ENCODE results near the gene VPS54.
A peak's percentile ranks its signal among the peaks of the same experiment; 100 is the strongest.
"Not testable (repeated sequence)": the region's sequence is repeated elsewhere in the genome, so short reads cannot be mapped to it uniquely, and the experiment has no call there.

Gene VPS54

GRCh38 chr2:64021578-64021977 lies 2.4 kb upstream of the VPS54 start:
- no peak for DNase-seq

- DNase-seq: no peak
Measured at GRCh38 chr2:64019975-64020528, 824 bp upstream of the VPS54 start.

- DNase-seq: no peak
Measured at GRCh38 chr2:64018701-64019082, 536 bp downstream of the VPS54 start.

GRCh38 chr2:64017811-64018700 lies 1.2 kb downstream of the VPS54 start:
- DNase-seq: no peak

- no peak for DNase-seq
Measured at GRCh38 chr2:64015898-64016297, 3.3 kb downstream of the VPS54 start.

GRCh38 chr2:64015391-64015790 lies 3.8 kb downstream of the VPS54 start:
- DNase-seq: no peak

- DNase-seq: no peak
Measured at GRCh38 chr2:64014628-64015027, 4.6 kb downstream of the VPS54 start.

GRCh38 chr2:64013053-64013452 lies 6.2 kb downstream of the VPS54 start:
- DNase-seq: no peak

GRCh38 chr2:64012115-64012514 lies 7.1 kb downstream of the VPS54 start:
- no peak for DNase-seq

GRCh38 chr2:64008434-64009009 lies 10.7 kb downstream of the VPS54 start:
- no peak for DNase-seq

- DNase-seq: no peak
Measured at GRCh38 chr2:64007924-64008323, 11.3 kb downstream of the VPS54 start.

- DNase-seq: no peak
Measured at GRCh38 chr2:64005707-64006356, 13.4 kb downstream of the VPS54 start.

GRCh38 chr2:64003239-64003638 lies 16.0 kb downstream of the VPS54 start:
- DNase-seq: no peak

- no peak for DNase-seq
Measured at GRCh38 chr2:64001382-64002101, 17.7 kb downstream of the VPS54 start.

GRCh38 chr2:64000630-64001381 lies 18.4 kb downstream of the VPS54 start:
- no peak for DNase-seq

GRCh38 chr2:63999049-63999448 lies 20.2 kb downstream of the VPS54 start:
- no peak for DNase-seq

GRCh38 chr2:63996582-63997198 lies 22.5 kb downstream of the VPS54 start:
- not testable (repeated sequence) for DNase-seq

GRCh38 chr2:63994329-63995070 lies 24.7 kb downstream of the VPS54 start:
- DNase-seq: not testable (repeated sequence)

- DNase-seq: peak; percentile 10
Measured at GRCh38 chr2:63993871-63994270, 25.4 kb downstream of the VPS54 start.

GRCh38 chr2:63993130-63993584 lies 26.1 kb downstream of the VPS54 start:
- not testable (repeated sequence) for DNase-seq
